ENCODE results near the gene PHF20.

DNA sequence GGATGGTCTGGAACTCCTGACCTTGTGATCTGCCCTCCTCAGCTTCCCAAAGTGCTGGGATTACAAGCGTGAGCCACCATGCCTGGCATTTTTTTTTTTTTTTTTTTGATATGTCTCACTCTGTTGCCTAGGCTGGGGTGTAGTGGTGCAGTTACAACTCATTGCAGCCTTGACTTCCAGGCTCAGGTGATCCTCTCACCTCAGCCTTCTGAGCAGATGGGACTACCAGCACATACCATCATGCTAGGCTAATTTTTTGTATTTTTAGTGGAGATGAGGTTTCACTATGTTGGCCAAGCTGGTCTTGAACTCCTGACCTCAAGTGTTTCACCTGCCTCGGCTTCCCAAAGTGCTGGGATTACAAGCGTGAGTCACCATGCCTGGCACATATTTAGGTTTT is 34.3 kb downstream of the PHF20 start:
- no peak for TF ChIP-seq POLR2A (IDR thresholded peaks at IDR 0.05)
- TF ChIP-seq, protein P1, sequence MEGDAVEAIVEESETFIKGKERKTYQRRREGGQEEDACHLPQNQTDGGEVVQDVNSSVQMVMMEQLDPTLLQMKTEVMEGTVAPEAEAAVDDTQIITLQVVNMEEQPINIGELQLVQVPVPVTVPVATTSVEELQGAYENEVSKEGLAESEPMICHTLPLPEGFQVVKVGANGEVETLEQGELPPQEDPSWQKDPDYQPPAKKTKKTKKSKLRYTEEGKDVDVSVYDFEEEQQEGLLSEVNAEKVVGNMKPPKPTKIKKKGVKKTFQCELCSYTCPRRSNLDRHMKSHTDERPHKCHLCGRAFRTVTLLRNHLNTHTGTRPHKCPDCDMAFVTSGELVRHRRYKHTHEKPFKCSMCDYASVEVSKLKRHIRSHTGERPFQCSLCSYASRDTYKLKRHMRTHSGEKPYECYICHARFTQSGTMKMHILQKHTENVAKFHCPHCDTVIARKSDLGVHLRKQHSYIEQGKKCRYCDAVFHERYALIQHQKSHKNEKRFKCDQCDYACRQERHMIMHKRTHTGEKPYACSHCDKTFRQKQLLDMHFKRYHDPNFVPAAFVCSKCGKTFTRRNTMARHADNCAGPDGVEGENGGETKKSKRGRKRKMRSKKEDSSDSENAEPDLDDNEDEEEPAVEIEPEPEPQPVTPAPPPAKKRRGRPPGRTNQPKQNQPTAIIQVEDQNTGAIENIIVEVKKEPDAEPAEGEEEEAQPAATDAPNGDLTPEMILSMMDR (IDR thresholded peaks at IDR 0.05), result no peak

All from lower leg skin (tissue), 3 donors.